GM12872 (cell line): ENCODE measurements around the gene MTRF1L.

Source experiments
- TF ChIP-seq, protein P1 (sequence below): IDR thresholded peaks from 3 replicates; pipeline ENCODE4 v1.5.1; 2011; ENCODE audit warnings: low read depth, mild to moderate bottlenecking, low read length, moderate library complexity; ENCODE audit not compliant: insufficient read depth

MTRF1L gene, protein sequence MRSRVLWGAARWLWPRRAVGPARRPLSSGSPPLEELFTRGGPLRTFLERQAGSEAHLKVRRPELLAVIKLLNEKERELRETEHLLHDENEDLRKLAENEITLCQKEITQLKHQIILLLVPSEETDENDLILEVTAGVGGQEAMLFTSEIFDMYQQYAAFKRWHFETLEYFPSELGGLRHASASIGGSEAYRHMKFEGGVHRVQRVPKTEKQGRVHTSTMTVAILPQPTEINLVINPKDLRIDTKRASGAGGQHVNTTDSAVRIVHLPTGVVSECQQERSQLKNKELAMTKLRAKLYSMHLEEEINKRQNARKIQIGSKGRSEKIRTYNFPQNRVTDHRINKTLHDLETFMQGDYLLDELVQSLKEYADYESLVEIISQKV

DNA sequence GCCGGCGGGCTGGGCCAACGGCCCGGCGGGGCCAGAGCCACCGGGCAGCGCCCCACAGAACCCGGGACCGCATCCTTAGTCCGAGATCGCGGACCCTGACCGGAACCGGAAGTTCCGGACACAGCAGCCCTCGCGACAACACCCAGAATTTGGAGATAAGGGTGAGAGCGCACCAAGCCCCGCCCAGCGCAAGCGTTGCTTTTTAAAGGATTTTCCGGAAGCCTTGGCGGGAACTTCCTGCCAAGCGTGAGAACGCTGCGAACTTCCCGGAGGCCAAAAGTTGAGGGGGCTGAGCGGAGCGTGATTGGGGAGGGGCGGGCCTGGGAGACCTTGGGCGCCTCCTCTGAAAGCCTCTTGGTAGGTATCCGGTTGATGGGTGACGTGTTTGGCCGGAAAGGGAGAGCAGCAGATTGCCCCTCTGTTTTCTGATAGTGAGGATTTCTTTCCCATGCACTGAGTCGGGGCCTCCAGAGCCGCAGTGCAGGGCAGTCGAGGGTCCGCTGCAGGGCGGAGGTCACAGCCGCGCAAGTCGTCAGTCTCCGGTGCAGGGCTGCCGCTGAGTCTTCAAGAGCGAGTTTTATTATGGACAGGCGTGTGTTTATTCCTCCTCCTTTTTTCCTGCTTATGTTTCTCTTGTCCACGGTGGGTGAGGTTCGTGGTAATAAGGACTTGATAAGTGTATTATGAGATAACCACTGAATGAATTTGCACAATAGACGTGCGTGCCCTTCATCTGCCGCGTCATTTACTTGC, at the start of gene MTRF1L:
Gene MTRF1L (minus strand): TSS at position 97 of the 753 bp plus-strand sequence. CDS start 24 bp downstream, at position 73.
- TF ChIP-seq, protein P1, sequence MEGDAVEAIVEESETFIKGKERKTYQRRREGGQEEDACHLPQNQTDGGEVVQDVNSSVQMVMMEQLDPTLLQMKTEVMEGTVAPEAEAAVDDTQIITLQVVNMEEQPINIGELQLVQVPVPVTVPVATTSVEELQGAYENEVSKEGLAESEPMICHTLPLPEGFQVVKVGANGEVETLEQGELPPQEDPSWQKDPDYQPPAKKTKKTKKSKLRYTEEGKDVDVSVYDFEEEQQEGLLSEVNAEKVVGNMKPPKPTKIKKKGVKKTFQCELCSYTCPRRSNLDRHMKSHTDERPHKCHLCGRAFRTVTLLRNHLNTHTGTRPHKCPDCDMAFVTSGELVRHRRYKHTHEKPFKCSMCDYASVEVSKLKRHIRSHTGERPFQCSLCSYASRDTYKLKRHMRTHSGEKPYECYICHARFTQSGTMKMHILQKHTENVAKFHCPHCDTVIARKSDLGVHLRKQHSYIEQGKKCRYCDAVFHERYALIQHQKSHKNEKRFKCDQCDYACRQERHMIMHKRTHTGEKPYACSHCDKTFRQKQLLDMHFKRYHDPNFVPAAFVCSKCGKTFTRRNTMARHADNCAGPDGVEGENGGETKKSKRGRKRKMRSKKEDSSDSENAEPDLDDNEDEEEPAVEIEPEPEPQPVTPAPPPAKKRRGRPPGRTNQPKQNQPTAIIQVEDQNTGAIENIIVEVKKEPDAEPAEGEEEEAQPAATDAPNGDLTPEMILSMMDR = no peak

DNA sequence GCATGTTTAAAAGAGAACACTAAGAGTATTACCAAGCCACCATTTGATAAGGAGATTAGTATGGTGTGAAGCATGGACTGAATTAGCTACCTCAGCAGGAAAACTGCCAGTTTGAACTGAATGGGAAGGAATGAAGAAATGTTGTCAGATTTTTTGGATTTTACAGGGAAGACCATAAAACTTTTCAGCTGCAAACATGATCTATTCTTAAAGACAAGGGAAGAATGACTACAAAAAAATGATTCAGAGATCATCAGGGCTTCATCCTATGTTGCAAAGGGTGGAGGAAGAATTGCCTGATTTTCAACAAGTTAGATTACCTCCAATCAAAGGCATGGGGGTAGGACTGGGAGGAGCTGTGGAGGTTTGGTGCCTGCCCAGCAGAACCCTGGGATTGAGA, 49.3 kb upstream of the MTRF1L start:
- TF ChIP-seq, protein P1 = no peak

DNA sequence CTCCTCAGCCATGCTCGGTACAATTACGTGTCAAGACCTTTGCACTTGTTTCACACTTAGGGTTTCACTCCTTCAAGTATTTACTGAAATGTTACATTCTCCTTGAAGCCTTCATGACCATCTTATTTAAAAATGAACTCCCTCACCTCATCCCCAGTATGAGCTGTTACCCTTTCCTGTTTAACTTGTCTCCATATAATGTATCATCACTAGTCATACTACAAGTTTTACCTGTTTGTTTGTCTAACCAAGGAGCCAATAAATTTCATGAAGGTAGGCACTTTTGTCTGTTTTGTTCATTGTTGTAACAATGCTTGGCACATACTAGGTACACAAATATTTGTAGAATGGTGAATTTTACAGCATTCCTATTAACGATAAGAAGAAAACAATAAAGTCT, 46.1 kb upstream of the MTRF1L start:
- TF ChIP-seq, protein P1 = no peak

DNA sequence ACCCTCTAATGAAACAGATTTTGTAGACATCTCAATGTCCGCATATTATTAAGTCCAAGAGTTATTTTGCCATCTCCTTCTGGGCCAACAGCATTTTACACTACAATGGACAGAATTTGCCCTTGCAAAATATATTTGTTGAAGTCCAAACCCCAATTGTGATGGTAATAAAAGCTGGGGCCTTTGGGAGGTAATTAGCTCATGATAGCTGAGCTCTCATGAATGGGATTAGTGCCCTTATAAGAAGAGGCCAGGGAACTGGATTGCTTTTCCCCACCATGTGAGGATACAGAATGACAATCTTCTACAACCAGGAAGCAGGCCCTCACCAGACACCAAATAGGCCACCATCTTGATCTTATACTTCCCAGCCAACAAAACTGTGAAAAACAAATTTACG, 44.9 kb upstream of the MTRF1L start:
- TF ChIP-seq, protein P1 = no peak

DNA sequence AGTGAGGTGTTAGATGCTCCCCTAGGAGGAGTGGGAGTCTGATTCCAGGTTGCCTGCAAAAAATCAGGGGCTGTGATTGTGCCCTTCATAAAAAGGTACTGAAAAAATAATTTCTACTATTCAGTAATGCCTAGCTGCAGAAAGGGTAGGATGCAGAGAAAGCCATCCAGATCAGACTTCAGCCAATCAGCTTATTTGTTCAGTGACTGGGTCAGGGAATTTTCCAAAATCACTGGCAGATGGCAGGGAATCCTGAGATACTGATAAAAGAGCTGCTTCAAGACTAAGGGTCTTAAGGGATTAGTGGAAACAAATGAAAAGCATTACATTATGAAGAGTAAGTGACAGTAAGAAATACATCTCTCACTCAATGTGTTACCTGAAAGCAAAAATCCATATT, 42.8 kb upstream of the MTRF1L start:
- TF ChIP-seq, protein P1 = no peak

DNA sequence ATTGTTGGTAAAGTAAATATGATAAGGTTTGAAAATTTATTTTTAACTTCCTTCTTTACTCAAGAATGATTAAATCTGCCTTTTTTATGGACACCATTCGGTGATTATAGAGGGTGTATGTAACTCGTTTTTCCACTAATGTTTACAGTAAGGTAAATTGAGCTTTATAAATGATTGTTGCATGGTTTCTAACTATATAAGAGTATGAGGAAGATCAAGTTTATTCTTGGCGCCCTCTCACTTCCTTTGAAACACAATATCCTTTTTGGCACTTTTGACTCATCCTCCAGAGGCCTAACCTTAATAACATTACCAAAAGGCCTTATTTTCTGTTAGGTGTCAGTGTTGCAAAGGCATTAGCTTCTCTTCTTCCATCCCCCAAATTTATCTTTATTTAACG, 41.8 kb upstream of the MTRF1L start:
- TF ChIP-seq, protein P1 = no peak

DNA sequence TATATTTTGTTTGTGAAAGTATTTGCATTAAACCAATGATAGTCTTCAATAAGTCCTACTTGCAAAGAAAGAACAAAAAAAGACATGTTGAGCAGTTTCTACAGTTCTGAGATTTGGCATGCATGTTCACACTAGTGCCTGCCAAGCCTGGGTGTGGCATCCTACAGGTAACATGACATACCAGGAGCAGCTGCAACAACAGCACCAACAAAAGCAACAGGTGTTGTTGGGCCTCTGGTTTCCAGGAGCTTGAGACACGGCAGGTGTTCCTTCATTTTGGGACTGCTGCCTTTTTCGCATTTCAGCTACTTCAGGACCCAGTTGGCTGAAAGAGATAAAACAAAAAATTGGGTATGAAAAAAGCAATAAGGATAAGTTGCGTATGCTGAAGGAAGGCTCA, 41.2 kb upstream of the MTRF1L start:
- TF ChIP-seq, protein P1 = no peak
